ENCODE results near the gene ANKH. TPM values are rescaled to one million over a fixed set of nuclear protein-coding genes. Genes with fewer than 3 reads are reported as not detected.

The ANKH gene
- total and polyA plus RNA-seq, 2 donors (not counting 1 experiment from before 2014, with no cell fraction given): 13.7 to 71.1 TPM

DNA sequence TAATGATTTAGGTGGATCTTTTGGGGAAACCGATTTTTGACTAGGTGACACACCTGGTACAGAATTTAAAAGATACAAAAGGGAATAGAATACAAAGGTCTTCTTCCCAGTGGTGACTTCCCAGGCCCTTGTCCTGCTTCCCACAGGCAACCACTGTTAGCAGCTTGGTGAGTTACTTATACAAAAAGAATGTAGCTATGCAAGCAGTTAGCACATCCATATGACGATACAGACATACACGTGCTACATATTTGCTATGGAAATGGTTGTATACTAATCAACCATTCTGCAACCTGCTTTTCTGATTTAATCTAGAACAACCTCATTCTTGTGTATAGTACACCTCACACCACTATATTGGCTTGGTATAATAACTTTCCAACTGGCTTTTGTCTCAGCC lies 156.1 kb downstream of the ANKH start:
- no peak overlapping the region for H3K4me2 ChIP-seq (replicated peaks; ENCODE audit: low read depth, low read length, poor library complexity, severe bottlenecking)
- H3K27ac Mint-ChIP-seq: no peak overlapping the region
- H3K27me3 Mint-ChIP-seq: no peaks in the 10 kb centered on the region
- ChIA-PET CTCF (interaction anchor here (0.6 to 1.0 kb wide), 3 partner anchors 10 to 727 kb away, joined by 3 to 5 read pairs (median 3); no protein-coding TSS in a partner anchor), POLR2A (no interaction called here)
- ATAC-seq (ENCODE audit: low read depth) (no peak), DNase-seq (no peak)
- no peaks in the 10 kb centered on the region for H4K20me1 ChIP-seq (ENCODE audit: control insufficient read depth, insufficient read depth, low read length, poor library complexity, severe bottlenecking)
- H3K79me2 ChIP-seq (ENCODE audit: control insufficient read depth, insufficient read depth, low read length): no peaks in the 10 kb centered on the region
- WGBS (ENCODE audit: insufficient coverage): no CpG with 5 or more reads among the region's 3 CpGs
- H3K9ac ChIP-seq (ENCODE audit: low read length): no peak overlapping the region
- intact Hi-C loops (cut with micrococcal nuclease): no loop called here
- H3K4me1 ChIP-seq (ENCODE audit: control insufficient read depth in 2 of 2, insufficient read depth in 2 of 2, low read length in 2 of 2): no peaks in the 10 kb centered on the region
- H2AFZ ChIP-seq (ENCODE audit: insufficient read depth, low read depth, low read length, poor library complexity, severe bottlenecking): no peak overlapping the region
- peaks cover 0 to 46% of the 10 kb centered on the region in 2 experiments for H3K36me3 ChIP-seq (replicated peaks in 1 of 2; ENCODE audit: control extremely low read depth in 1 of 2, control insufficient read depth in 1 of 2, extremely low read depth in 1 of 2, insufficient read depth in 2 of 2, low read length in 1 of 2)
- H3K4me3 ChIP-seq (ENCODE audit: control extremely low read depth in 1 of 5, extremely low read depth in 1 of 5, insufficient read depth in 1 of 5, low read depth in 2 of 5, low read length in 4 of 5): no peak overlapping the region
- H3K4me1 Mint-ChIP-seq: no peaks in the 10 kb centered on the region
- H3K4me3 Mint-ChIP-seq: no peak overlapping the region
- H3K27ac ChIP-seq (ENCODE audit: low read length in 2 of 2): no peak overlapping the region
- H3K9me3 ChIP-seq (ENCODE audit: control extremely low read depth in 1 of 3, control insufficient read depth in 2 of 3, insufficient read depth in 1 of 3, low read length in 2 of 3): no peaks in the 10 kb centered on the region
- no peaks in the 10 kb centered on the region for H3K27me3 ChIP-seq (replicated peaks in 1 of 4; ENCODE audit: control extremely low read depth in 1 of 4, control insufficient read depth in 3 of 4, insufficient read depth in 4 of 4, low read length in 3 of 4)
- no peaks in the 10 kb centered on the region for H3K9me3 Mint-ChIP-seq (ENCODE audit: insufficient read depth)
- no peak for TF ChIP-seq EZH2 (IDR thresholded peaks at IDR 0.05; ENCODE audit: borderline replicate concordance, insufficient read depth, low read depth, low read length, poor library complexity, severe bottlenecking)
- TF ChIP-seq, protein P1, sequence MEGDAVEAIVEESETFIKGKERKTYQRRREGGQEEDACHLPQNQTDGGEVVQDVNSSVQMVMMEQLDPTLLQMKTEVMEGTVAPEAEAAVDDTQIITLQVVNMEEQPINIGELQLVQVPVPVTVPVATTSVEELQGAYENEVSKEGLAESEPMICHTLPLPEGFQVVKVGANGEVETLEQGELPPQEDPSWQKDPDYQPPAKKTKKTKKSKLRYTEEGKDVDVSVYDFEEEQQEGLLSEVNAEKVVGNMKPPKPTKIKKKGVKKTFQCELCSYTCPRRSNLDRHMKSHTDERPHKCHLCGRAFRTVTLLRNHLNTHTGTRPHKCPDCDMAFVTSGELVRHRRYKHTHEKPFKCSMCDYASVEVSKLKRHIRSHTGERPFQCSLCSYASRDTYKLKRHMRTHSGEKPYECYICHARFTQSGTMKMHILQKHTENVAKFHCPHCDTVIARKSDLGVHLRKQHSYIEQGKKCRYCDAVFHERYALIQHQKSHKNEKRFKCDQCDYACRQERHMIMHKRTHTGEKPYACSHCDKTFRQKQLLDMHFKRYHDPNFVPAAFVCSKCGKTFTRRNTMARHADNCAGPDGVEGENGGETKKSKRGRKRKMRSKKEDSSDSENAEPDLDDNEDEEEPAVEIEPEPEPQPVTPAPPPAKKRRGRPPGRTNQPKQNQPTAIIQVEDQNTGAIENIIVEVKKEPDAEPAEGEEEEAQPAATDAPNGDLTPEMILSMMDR (IDR thresholded peaks at IDR 0.05): no peak

DNA sequence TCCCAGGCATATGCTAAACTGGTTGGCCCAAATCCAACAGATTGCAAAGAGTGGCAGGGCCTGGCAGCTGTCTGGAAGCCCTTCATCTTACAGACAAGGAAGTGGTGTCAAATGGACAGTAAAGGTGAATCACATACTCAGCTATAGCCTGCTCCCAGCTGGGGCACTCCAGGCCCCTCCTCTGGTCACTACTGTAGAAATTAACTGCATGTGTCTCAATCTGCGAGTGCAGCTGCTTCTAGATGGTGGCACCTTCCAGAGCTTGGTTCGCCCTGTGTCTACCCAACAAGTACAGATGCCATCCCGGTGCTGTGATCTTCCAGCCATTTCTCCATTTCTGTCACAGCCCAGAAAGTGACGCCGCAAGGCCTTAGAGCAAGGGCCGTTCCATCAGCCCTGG lies 156.9 kb downstream of the ANKH start:
- H3K4me3 Mint-ChIP-seq: no peak overlapping the region
- H3K79me2 ChIP-seq (ENCODE audit: control insufficient read depth, insufficient read depth, low read length): no peaks in the 10 kb centered on the region
- H3K4me1 ChIP-seq (ENCODE audit: control insufficient read depth in 2 of 2, insufficient read depth in 2 of 2, low read length in 2 of 2): no peaks in the 10 kb centered on the region
- no peak for DNase-seq
- ChIA-PET CTCF (interaction anchor here (1.0 kb wide), 2 partner anchors 11 to 289 kb away, joined by 3 to 5 read pairs; no protein-coding TSS in a partner anchor), POLR2A (no interaction called here)
- H3K9me3 Mint-ChIP-seq (ENCODE audit: insufficient read depth): no peaks in the 10 kb centered on the region
- no peak overlapping the region for H2AFZ ChIP-seq (ENCODE audit: insufficient read depth, low read depth, low read length, poor library complexity, severe bottlenecking)
- H3K4me2 ChIP-seq (replicated peaks; ENCODE audit: low read depth, low read length, poor library complexity, severe bottlenecking): no peak overlapping the region
- H3K27ac Mint-ChIP-seq: no peak overlapping the region
- no peaks in the 10 kb centered on the region for H3K27me3 ChIP-seq (replicated peaks in 1 of 4; ENCODE audit: control extremely low read depth in 1 of 4, control insufficient read depth in 3 of 4, insufficient read depth in 4 of 4, low read length in 3 of 4)
- TF ChIP-seq, protein P1 (IDR thresholded peaks at IDR 0.05): no peak
- TF ChIP-seq EZH2 (IDR thresholded peaks at IDR 0.05; ENCODE audit: borderline replicate concordance, insufficient read depth, low read depth, low read length, poor library complexity, severe bottlenecking): no peak
- H3K27me3 Mint-ChIP-seq: no peaks in the 10 kb centered on the region
- H4K20me1 ChIP-seq (ENCODE audit: control insufficient read depth, insufficient read depth, low read length, poor library complexity, severe bottlenecking): no peaks in the 10 kb centered on the region
- H3K4me3 ChIP-seq (ENCODE audit: control extremely low read depth in 1 of 5, extremely low read depth in 1 of 5, insufficient read depth in 1 of 5, low read depth in 2 of 5, low read length in 4 of 5): no peak overlapping the region
- no peaks in the 10 kb centered on the region for H3K9me3 ChIP-seq (ENCODE audit: control extremely low read depth in 1 of 3, control insufficient read depth in 2 of 3, insufficient read depth in 1 of 3, low read length in 2 of 3)
- H3K9ac ChIP-seq (ENCODE audit: low read length): no peak overlapping the region
- no peak overlapping the region for H3K27ac ChIP-seq (ENCODE audit: low read length in 2 of 2)
- 99% methylated on average over 6 of the region's 6 CpGs for WGBS (ENCODE audit: insufficient coverage)
- intact Hi-C loops (cut with micrococcal nuclease): no loop called here
- ATAC-seq (ENCODE audit: low read depth): no peak
- no peaks in the 10 kb centered on the region for H3K4me1 Mint-ChIP-seq
- H3K36me3 ChIP-seq (replicated peaks in 1 of 2; ENCODE audit: control extremely low read depth in 1 of 2, control insufficient read depth in 1 of 2, extremely low read depth in 1 of 2, insufficient read depth in 2 of 2, low read length in 1 of 2): peaks cover 0 to 54% of the 10 kb centered on the region in 2 experiments
